Esophagus squamous epithelium (tissue), 4 donors: ENCODE measurements around the gene SIGLEC8.

ENCODE experiments used
- CTCF ChIP-seq, 6 experiments: fragments of 450-650 bp in 4 of 6; fragments of 200-600 bp in 2 of 6; sonication (generic) in 2 of 6; IDR thresholded peaks; one replicate each; pipeline ENCODE4 v1.5.1; 2016 to 2019; ENCODE audit warnings: antibody characterized with exemption in 6 of 6, mild to moderate bottlenecking in 4 of 6, moderate library complexity in 4 of 6
- POLR2A ChIP-seq, 4 donors: fragments of 450-650 bp; IDR thresholded peaks; one replicate each; pipeline ENCODE4 v1.6.1; 2017; ENCODE audit warnings: antibody characterized with exemption in 4 of 4, mild to moderate bottlenecking in 4 of 4, moderate library complexity in 3 of 4

GRCh38 chr19:51468545-51468920 lies 10.3 kb upstream of the SIGLEC8 start:
- no peak for TF ChIP-seq CTCF (IDR thresholded peaks at IDR 0.05)
- TF ChIP-seq POLR2A (IDR thresholded peaks at IDR 0.05) = no peak
